HG03520 (cell line): Measurements from ENCODE around the gene STRA8.

Experiments used
- ATAC-seq: cut with Tn5 transposase; IDR thresholded peaks from one replicate; pipeline ENCODE4 v1.9.1; 2021; ENCODE audit warnings: mild to moderate bottlenecking, moderate library complexity; ENCODE audit not compliant: unreplicated experiment

Gene STRA8

DNA sequence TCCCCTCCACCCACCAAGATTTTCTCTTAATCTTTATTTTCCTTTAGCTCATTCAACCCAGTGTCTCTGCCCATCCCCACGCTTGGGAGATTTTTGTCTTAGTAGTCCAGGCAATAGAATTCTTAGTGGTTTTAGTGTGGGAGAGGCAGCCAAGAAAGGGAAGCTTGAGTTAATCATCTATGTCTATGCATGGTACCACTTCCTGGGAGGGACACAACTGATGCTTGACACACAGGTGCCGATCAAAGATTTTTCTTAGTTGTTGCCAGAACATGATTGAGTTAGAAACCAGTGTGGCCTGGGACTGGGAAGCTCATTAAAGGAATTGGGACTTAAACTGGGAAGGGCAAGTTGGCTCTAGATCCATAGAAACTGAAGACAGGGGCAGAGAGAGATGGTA is 3.1 kb downstream of the STRA8 start:
- ATAC-seq = peak; percentile 59

- ATAC-seq = no peak
Measured at GRCh38 chr7:135238112-135238744, 4.6 kb downstream of the STRA8 start.

GRCh38 chr7:135239263-135239662 is 5.6 kb downstream of the STRA8 start:
- no peak for ATAC-seq

DNA sequence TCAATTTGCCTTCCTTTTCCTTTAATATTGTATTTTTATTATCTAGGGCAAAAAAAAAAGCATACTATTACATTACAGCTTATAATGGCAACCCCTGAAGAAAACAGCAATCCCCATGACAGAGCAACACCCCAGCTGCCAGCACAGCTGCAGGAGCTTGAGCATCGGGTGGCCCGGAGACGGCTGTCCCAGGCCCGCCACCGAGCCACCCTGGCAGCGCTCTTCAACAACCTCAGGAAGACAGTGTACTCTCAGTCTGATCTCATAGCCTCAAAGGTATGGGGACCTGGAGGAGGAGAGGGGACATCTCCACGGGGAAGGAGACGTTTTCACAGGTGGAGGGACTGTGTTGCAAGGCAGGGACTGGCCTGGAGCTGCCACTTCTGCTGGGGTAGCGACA is 6.8 kb downstream of the STRA8 start:
- ATAC-seq = no peak

GRCh38 chr7:135242096-135242684 is 8.6 kb downstream of the STRA8 start:
- ATAC-seq = no peak

- ATAC-seq = no peak
Measured at GRCh38 chr7:135245226-135246190, 11.9 kb downstream of the STRA8 start.

GRCh38 chr7:135246191-135246825 is 12.7 kb downstream of the STRA8 start:
- ATAC-seq = no peak

GRCh38 chr7:135247746-135248471 is 14.3 kb downstream of the STRA8 start:
- ATAC-seq = no peak

DNA sequence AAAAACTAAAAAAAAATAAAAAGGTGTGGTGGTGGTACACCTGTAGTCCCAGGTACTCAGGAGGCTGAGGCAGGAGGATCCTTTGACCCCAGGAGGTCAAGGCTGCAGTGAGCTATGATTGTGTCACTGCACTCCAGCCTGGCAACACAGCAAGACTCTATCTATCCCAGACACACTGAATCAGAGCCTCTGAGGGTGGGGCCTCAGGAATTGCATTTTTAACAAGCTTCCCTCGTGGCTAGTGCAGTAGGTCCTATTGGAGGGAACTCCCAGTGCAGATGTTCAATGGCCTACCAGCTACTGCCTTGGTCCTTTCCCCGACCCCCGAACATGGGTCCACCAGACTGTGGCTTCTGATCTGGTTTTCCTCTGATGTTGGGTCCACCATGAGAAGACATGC is 14.9 kb downstream of the STRA8 start:
- ATAC-seq = no peak

- ATAC-seq = no peak
Measured at GRCh38 chr7:135251496-135252391, 18.1 kb downstream of the STRA8 start.

DNA sequence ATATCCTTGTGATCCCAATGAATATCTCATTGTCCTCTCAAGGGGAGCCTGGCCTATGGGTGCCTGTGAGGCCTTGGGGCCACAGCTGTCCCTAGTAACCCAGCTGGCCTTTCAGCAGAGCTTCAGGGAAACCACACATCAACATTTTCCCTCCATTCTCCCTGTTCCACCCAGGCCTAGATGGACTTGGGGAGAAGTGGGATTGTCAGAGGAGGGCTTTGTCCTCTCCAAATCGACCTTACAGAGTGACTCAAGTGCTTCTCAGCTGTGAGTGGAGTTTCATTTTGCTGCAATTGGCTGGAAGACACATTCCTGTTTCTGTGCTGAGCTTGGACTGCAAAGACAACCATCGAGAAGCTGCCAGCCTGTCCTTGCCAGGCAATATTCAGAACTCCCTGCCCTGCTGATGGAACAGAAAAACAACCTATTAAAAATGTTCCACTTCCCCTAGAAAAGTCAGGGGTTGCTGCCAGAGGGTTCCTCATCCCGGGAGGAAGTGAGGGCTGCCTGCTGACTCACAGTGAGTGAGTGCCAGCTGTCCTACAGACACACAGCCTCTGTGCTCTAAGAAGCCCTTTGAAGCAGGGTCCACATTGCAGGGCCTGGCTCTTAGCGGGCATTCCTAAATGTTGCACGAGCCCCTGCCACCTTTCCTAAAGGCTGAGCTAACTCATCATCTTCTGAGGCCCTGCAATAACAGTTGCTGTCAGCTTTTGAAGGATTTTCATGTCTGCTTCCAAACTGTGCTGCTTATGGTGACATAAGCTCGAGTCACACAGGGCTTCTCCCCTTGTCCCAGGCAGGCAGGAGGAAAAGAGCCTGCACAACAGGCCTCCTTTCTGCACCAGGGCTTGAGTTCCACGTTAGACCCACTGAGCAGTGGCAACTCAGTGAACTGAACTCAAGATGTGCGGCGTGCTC is 20.5 kb downstream of the STRA8 start:
- no peak for ATAC-seq

DNA sequence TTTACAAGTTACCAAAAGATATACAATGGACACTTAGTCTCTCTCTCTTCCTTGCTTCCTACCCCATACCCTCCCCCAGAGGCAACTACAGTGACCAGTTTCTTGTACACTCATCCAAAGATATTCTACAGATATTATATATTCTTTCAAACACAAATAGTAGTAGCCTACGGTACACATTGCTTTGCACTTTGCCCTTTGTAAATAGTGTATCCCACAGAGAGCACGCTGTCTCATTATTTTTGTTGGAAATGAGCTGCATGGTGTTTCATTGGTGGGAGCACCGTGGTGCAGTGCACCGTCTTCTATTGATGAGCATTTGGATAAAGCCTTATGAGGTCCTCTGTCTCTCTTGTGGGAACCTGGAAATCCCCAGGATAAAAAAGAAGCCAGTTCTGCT is 24.2 kb downstream of the STRA8 start:
- ATAC-seq = no peak

GRCh38 chr7:135258585-135258984 is 24.9 kb downstream of the STRA8 start:
- no peak for ATAC-seq

DNA sequence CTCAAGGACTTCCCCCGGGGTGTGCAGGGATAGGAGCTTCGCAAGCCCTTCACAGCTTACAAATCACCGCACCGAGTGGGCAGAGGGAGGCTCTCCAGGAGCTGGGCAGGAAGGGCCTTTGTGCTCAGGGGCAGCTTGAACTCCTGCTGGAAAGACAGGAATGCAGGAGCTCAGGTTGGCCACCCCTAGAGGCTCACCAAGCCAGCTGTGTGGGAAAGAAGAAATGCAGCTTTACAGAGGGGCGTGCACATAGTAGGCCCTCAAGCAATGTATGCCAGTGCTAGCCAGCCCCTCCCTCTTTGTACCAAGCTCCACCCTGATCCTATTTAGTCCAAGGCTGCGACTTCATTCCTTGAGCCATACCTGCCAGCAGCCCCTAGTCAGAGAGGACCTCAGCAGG is 26.1 kb downstream of the STRA8 start:
- ATAC-seq = no peak

GRCh38 chr7:135260470-135260869 is 26.8 kb downstream of the STRA8 start:
- ATAC-seq = no peak

DNA sequence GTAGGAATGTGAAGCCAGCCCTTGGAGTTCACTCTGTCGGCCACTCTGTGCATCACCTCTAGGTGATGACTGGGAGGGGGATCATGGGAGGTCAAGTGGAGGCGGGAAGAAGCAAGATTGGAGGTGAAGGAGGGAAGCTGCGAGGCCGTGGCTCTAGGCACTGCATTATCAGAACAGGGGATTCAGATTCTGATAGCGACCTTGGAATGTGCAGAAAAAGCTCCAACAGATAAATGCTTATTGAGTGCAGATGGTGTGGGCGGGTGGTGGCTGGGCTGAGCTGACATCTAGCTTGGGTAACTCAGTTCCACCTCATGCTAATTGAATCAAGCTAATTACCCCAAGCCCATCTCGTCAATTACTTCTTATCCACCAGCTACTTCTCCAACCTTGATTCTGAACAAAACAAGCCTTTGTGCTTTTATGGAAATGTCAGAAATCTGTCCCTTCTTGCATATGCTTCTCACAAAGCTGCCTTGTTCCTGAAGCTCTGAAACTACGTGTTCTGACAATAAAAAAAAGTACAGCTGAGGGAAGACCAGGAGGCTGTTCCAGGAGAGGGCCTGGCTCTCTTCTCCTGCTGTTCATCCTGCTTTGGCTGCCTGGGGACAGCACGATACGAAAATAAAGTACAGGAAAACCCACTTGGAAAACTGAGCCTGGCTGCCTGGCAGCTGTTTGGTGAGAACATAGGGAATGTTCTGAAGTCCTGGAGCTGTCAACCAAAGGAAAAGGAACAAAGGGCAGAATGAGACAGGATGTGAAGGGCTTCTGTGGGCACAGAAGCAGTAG is 27.5 kb downstream of the STRA8 start:
- no peak for ATAC-seq

- ATAC-seq = no peak
Measured at GRCh38 chr7:135262623-135263320, 29.1 kb downstream of the STRA8 start.
